IMR-90 (cell line): ENCODE data around the gene F2. TPM values are rescaled to one million over a fixed set of nuclear protein-coding genes. Genes with fewer than 3 reads are reported as not detected.

ENCODE experiments used
- ATAC-seq: fragments of 200-7000 bp; cut with Tn5 transposase; 2 replicates; pipeline ENCODE4 v1.9.1; 2020; ENCODE audit warnings: low read depth, mild to moderate bottlenecking, moderate library complexity
- BruUV-seq: library from RNA; stranded (reverse); fragments of 400-500 nt; replicated peaks from 2 replicates; lab custom pipeline; 2021; lab: Mats Ljungman, UMichigan
- CTCF ChIA-PET: fragments of 300-600 bp; formaldehyde crosslinking; extraction: SDS; loops from one replicate; lab custom pipeline; 2021; ENCODE audit warnings: antibody characterized with exemption; lab: Yijun Ruan, JAX
- POLR2A ChIA-PET: fragments of 300-600 bp; sonication (Branson Sonifier 250); formaldehyde crosslinking; loops from one replicate; lab custom pipeline; 2022; ENCODE audit warnings: antibody characterized with exemption; ENCODE audit not compliant: unreplicated experiment; lab: Charles Lee
- DNase-seq: peaks from one replicate; pipeline ENCODE4 v3.0.0; 2013
- H2AFZ ChIP-seq: replicated peaks from 2 replicates; pipeline ENCODE3; 2013; ENCODE audit warnings: low read length, mild to moderate bottlenecking; ENCODE audit not compliant: poor library complexity
- H2AK5ac ChIP-seq: 2 replicates; pipeline ENCODE4 v1.6.1; 2013; ENCODE audit warnings: low read depth, low read length, inconsistent platforms
- H2AK9ac ChIP-seq: replicated peaks from 2 replicates; pipeline ENCODE3; 2013; ENCODE audit warnings: mild to moderate bottlenecking, low read depth, low read length, moderate library complexity; ENCODE audit not compliant: poor library complexity
- H2BK120ac ChIP-seq: 2 replicates; pipeline ENCODE4 v1.6.1; 2013; ENCODE audit warnings: low read depth, low read length, inconsistent platforms
- H2BK15ac ChIP-seq: 3 replicates; pipeline ENCODE4 v1.6.1; 2013; ENCODE audit warnings: low read depth, low read length, inconsistent platforms
- H2BK20ac ChIP-seq: 2 replicates; pipeline ENCODE4 v1.6.1; 2013; ENCODE audit warnings: low read depth, mild to moderate bottlenecking, inconsistent platforms, low read length, moderate library complexity
- H2BK5ac ChIP-seq: 2 replicates; pipeline ENCODE4 v1.6.1; 2013; ENCODE audit warnings: mild to moderate bottlenecking, low read depth, low read length, inconsistent platforms; ENCODE audit not compliant: poor library complexity, severe bottlenecking
- H3K14ac ChIP-seq: replicated peaks from 2 replicates; pipeline ENCODE4 v1.6.1; 2013; ENCODE audit warnings: low read depth, low read length, inconsistent platforms
- H3K18ac ChIP-seq: 2 replicates; pipeline ENCODE4 v1.6.1; 2013; ENCODE audit warnings: low read depth, low read length, control low read depth
- H3K23ac ChIP-seq: 2 replicates; pipeline ENCODE4 v1.6.1; 2013; ENCODE audit warnings: low read depth, low read length, inconsistent platforms
- H3K27ac ChIP-seq: 2 replicates; pipeline ENCODE4 v1.5.1; 2013; ENCODE audit warnings: mild to moderate bottlenecking, control low read depth, low read length; ENCODE audit not compliant: insufficient read depth
- H3K27me3 ChIP-seq: 2 replicates; pipeline ENCODE4 v1.6.1; 2013; ENCODE audit warnings: low read length; ENCODE audit not compliant: control insufficient read depth, insufficient read depth
- H3K36me3 ChIP-seq: 2 replicates; pipeline ENCODE4 v1.6.1; 2013; ENCODE audit warnings: low read length, mixed read lengths; ENCODE audit not compliant: control insufficient read depth, insufficient read depth
- H3K4ac ChIP-seq: 2 replicates; pipeline ENCODE4 v1.6.1; 2013; ENCODE audit warnings: low read depth, low read length, inconsistent platforms
- H3K4me1 ChIP-seq: 2 replicates; pipeline ENCODE4 v1.6.1; 2013; ENCODE audit warnings: low read length, mixed read lengths; ENCODE audit not compliant: control insufficient read depth, insufficient read depth
- H3K4me2 ChIP-seq: 2 replicates; pipeline ENCODE4 v1.6.1; 2013; ENCODE audit warnings: low read depth, mild to moderate bottlenecking, control low read depth, low read length, moderate library complexity
- H3K4me3 ChIP-seq: 2 replicates; pipeline ENCODE4 v1.5.1; 2013; ENCODE audit warnings: low read depth, mild to moderate bottlenecking, control low read depth, low read length, moderate library complexity; ENCODE audit not compliant: insufficient read depth
- H3K56ac ChIP-seq: 2 replicates; pipeline ENCODE4 v1.6.1; 2013; ENCODE audit warnings: low read length, inconsistent platforms; ENCODE audit not compliant: insufficient read depth; ENCODE audit errors: extremely low read depth
- H3K79me1 ChIP-seq, 2 experiments: 2 replicates each; pipeline ENCODE4 v1.6.1; 2013; ENCODE audit warnings: low read length in 2 of 2, inconsistent platforms in 1 of 2, low read depth in 1 of 2
- H3K9ac ChIP-seq: 2 replicates; pipeline ENCODE4 v1.6.1; 2013; ENCODE audit warnings: low read depth, low read length, control low read depth
- H3K9me1 ChIP-seq: 2 replicates; pipeline ENCODE4 v1.6.1; 2013; ENCODE audit warnings: low read length, inconsistent platforms; ENCODE audit not compliant: insufficient read depth
- H3K9me3 ChIP-seq: 2 replicates; pipeline ENCODE4 v1.6.1; 2013; ENCODE audit warnings: low read length; ENCODE audit not compliant: control insufficient read depth, insufficient read depth
- H4K20me1 ChIP-seq: 2 replicates; pipeline ENCODE4 v1.6.1; 2013; ENCODE audit warnings: low read length, inconsistent platforms; ENCODE audit not compliant: insufficient read depth
- H4K5ac ChIP-seq: 2 replicates; pipeline ENCODE4 v1.6.1; 2013; ENCODE audit warnings: mild to moderate bottlenecking, low read depth, low read length, control low read depth
- H4K8ac ChIP-seq, 2 experiments: 2 replicates each; pipeline ENCODE4 v1.6.1; 2013; ENCODE audit warnings: low read depth in 2 of 2, low read length in 2 of 2, control low read depth in 1 of 2, inconsistent platforms in 1 of 2
- H4K91ac ChIP-seq: 2 replicates; pipeline ENCODE4 v1.6.1; 2013; ENCODE audit warnings: low read depth, low read length, inconsistent platforms; ENCODE audit not compliant: insufficient read depth
- BHLHE40 ChIP-seq: fragments of 150-350 bp; IDR thresholded peaks from 2 replicates; pipeline ENCODE4 v1.6.1; 2016; ENCODE audit warnings: mild to moderate bottlenecking, low read depth, low read length
- CEBPB ChIP-seq: IDR thresholded peaks from 2 replicates; pipeline ENCODE4 v1.6.1; 2012; ENCODE audit warnings: low read depth, low read length, improper control_type of control experiment
- CHD1 ChIP-seq: IDR thresholded peaks from 2 replicates; pipeline ENCODE4 v1.6.1; 2012; ENCODE audit warnings: low read depth, low read length, improper control_type of control experiment
- ELK1 ChIP-seq: fragments of 150-350 bp; IDR thresholded peaks from 2 replicates; pipeline ENCODE4 v1.6.1; 2016; ENCODE audit warnings: low read depth, mild to moderate bottlenecking, low read length, moderate library complexity, borderline replicate concordance
- FOS ChIP-seq: fragments of 150-350 bp; IDR thresholded peaks from 2 replicates; pipeline ENCODE4 v1.6.1; 2016; ENCODE audit warnings: low read depth, low read length
- MAFK ChIP-seq: IDR thresholded peaks from 2 replicates; pipeline ENCODE4 v1.6.1; 2012; ENCODE audit warnings: low read depth, low read length, improper control_type of control experiment
- MAZ ChIP-seq: IDR thresholded peaks from 2 replicates; pipeline ENCODE4 v1.6.1; 2012; ENCODE audit warnings: low read depth, mild to moderate bottlenecking, low read length, improper control_type of control experiment, moderate library complexity, borderline replicate concordance
- MXI1 ChIP-seq: IDR thresholded peaks from 2 replicates; pipeline ENCODE4 v1.6.1; 2012; ENCODE audit warnings: low read depth, mild to moderate bottlenecking, low read length, moderate library complexity, borderline replicate concordance
- NFE2L2 ChIP-seq: fragments of 150-350 bp; IDR thresholded peaks from 2 replicates; pipeline ENCODE4 v1.6.1; 2016; ENCODE audit warnings: low read depth, mild to moderate bottlenecking, low read length
- POLR2A ChIP-seq: IDR thresholded peaks from 2 replicates; pipeline ENCODE4 v1.6.1; 2012; ENCODE audit warnings: mild to moderate bottlenecking, low read depth, low read length
- RAD21 ChIP-seq: IDR thresholded peaks from 2 replicates; pipeline ENCODE4 v1.6.1; 2012; ENCODE audit warnings: low read length, improper control_type of control experiment
- RCOR1 ChIP-seq: IDR thresholded peaks from 2 replicates; pipeline ENCODE4 v1.6.1; 2012; ENCODE audit warnings: mild to moderate bottlenecking, low read length, improper control_type of control experiment; ENCODE audit not compliant: insufficient replicate concordance
- RFX5 ChIP-seq: IDR thresholded peaks from 2 replicates; pipeline ENCODE4 v1.8.0; 2012; ENCODE audit warnings: low read depth, mild to moderate bottlenecking, low read length, moderate library complexity
- SMC3 ChIP-seq: fragments of 150-350 bp; IDR thresholded peaks from 2 replicates; pipeline ENCODE4 v1.6.1; 2016; ENCODE audit warnings: low read depth, mild to moderate bottlenecking, antibody characterized with exemption, low read length, moderate library complexity
- USF2 ChIP-seq: fragments of 150-350 bp; IDR thresholded peaks from 2 replicates; pipeline ENCODE4 v1.6.1; 2017; ENCODE audit warnings: mild to moderate bottlenecking, antibody characterized with exemption, low read length, low read depth
- WGBS, 2 experiments: methylation state at CpG; one replicate each; pipeline versions ENCODE4 v1.1.5 to v1.1.7; 2013; ENCODE audit warnings: missing lambda C conversion rate in 2 of 2; ENCODE audit not compliant: insufficient read length in 1 of 2; ENCODE audit errors: extremely low coverage in 2 of 2; 5-methylcytosine and 5-hydroxymethylcytosine counted together
- dilution Hi-C: fragments of 300-500 bp; cut with HindIII; formaldehyde crosslinking; loops from one replicate; pipeline ENCODE4 v1.14.3; 2018; ENCODE audit warnings: low sequenced_read_pairs; ENCODE audit not compliant: unreplicated experiment
- in situ Hi-C: fragments of 300-500 bp; cut with MboI; formaldehyde crosslinking; loops from 3 replicates; pipeline ENCODE4 v1.14.3; 2019; ENCODE audit warnings: low sequenced_read_pairs, inconsistent platforms, mixed read lengths
- intact Hi-C: fragments of 100-400 bp; cut with micrococcal nuclease; formaldehyde crosslinking; loops from 2 replicates; pipeline ENCODE4 v1.10.0; 2022
- polyA plus RNA-seq, 3 experiments: library from polyadenylated mRNA; depleted of rRNA; stranded (reverse); fragments of >200 nt; gene quantifications; 2 replicates each; pipeline ENCODE4 v1.2.3, GENCODE V29; 2012; ENCODE audit warnings: low replicate concordance in 1 of 3
- total RNA-seq: library from RNA; depleted of rRNA; stranded (reverse); fragments of >200 nt; gene quantifications from 2 replicates; pipeline ENCODE4 v1.2.3, GENCODE V29; 2012
- TF ChIP-seq, protein P1 (sequence below): conservative IDR thresholded peaks from 2 replicates; pipeline ENCODE4 v1.5.1; 2012; ENCODE audit warnings: mild to moderate bottlenecking, low read depth, low read length, improper control_type of control experiment

F2 gene
- total and polyA plus RNA-seq, 2 of the 4 experiments (the other 2 are of a cell fraction) = not detected

DNA sequence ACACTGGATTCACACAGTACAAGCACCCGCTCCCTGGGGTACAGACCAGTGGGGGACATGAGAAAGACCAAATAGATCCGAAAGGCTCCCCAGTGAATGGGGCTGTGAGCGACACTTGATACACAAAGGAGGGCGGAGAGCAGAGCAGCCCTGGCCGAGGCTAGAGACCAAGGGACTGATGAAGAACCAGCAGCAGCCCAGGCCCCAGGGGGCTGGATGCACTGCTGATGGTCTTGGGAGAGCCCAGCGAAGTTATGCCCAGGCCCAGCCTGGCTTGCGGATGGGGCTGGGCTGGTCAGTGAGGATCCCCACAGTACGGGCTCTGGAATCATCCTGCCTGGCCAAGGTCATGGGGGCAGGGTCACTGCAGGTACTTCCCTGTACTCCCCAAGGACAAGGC, 41.8 kb upstream of the F2 start:
- Histone ChIP-seq H3K79me1 (peaks cover 0 to 11% of the 10 kb centered on the region in 2 experiments; a peak in 1 of 4 replicates), H3K14ac (no peak overlapping the region), H4K20me1 (0 out of 2 replicates have a peak, but pooled peaks cover 3% of the 10 kb centered on the region), H4K91ac (no peak overlapping the region), H3K36me3 (peaks cover 66% of the 10 kb centered on the region), H2BK15ac (no peak overlapping the region), H3K4ac (no peak overlapping the region), H2BK20ac (no peak overlapping the region), H2AK9ac (peak overlapping the region; percentile 66), H4K5ac (no peak overlapping the region), H3K27me3 (no peaks in the 10 kb centered on the region), H3K27ac (no peak overlapping the region), H3K9me3 (no peaks in the 10 kb centered on the region), H3K4me1 (peaks cover 10% of the 10 kb centered on the region), H3K9ac (no peak overlapping the region), H3K4me2 (no peak overlapping the region), H2BK5ac (no peak overlapping the region), H3K9me1 (peaks cover 12% of the 10 kb centered on the region; the same call in 1 of the 2 replicates), H3K4me3 (no peak overlapping the region), H2BK120ac (no peak overlapping the region), H3K23ac (no peak overlapping the region), H2AFZ (no peak overlapping the region), H3K18ac (no peak overlapping the region), H4K8ac (no peak overlapping the region), H2AK5ac (no peak overlapping the region), H3K56ac (no peak overlapping the region)
- POLR2A ChIA-PET = no interaction called here
- CTCF ChIA-PET = no interaction called here
- DNase-seq (no peak), ATAC-seq (no peak)
- dilution Hi-C loops = no loop called here
- BruUV-seq = no TSS peak
- in situ Hi-C loops = no loop called here
- 98% methylated on average over 6 of the region's 8 CpGs; no CpG with 5 or more reads in 1 of the 2 experiments for WGBS, 2 experiments
- intact Hi-C loops = no loop called here
- TF ChIP-seq, protein P1, sequence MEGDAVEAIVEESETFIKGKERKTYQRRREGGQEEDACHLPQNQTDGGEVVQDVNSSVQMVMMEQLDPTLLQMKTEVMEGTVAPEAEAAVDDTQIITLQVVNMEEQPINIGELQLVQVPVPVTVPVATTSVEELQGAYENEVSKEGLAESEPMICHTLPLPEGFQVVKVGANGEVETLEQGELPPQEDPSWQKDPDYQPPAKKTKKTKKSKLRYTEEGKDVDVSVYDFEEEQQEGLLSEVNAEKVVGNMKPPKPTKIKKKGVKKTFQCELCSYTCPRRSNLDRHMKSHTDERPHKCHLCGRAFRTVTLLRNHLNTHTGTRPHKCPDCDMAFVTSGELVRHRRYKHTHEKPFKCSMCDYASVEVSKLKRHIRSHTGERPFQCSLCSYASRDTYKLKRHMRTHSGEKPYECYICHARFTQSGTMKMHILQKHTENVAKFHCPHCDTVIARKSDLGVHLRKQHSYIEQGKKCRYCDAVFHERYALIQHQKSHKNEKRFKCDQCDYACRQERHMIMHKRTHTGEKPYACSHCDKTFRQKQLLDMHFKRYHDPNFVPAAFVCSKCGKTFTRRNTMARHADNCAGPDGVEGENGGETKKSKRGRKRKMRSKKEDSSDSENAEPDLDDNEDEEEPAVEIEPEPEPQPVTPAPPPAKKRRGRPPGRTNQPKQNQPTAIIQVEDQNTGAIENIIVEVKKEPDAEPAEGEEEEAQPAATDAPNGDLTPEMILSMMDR = no peak
- no peak for TF ChIP-seq RAD21
- TF ChIP-seq USF2 = no peak
- TF ChIP-seq SMC3 = no peak
- no peak for TF ChIP-seq POLR2A
- TF ChIP-seq RCOR1 = no peak
- TF ChIP-seq NFE2L2 = no peak
- no peak for TF ChIP-seq MAZ
- no peak for TF ChIP-seq ELK1
- TF ChIP-seq CEBPB = no peak
- TF ChIP-seq MAFK = no peak
- no peak for TF ChIP-seq BHLHE40
- TF ChIP-seq CHD1 = no peak
- TF ChIP-seq RFX5 = no peak
- no peak for TF ChIP-seq FOS
- no peak for TF ChIP-seq MXI1
